CD4-positive, alpha-beta T cell treated with Interleukin-4 for 4 hours (primary cell): ENCODE measurements around the gene CATSPERD.

Experiments
- DNase-seq: peaks from one replicate; pipeline ENCODE4 v3.0.0-alpha.2; 2020

Gene CATSPERD, protein sequence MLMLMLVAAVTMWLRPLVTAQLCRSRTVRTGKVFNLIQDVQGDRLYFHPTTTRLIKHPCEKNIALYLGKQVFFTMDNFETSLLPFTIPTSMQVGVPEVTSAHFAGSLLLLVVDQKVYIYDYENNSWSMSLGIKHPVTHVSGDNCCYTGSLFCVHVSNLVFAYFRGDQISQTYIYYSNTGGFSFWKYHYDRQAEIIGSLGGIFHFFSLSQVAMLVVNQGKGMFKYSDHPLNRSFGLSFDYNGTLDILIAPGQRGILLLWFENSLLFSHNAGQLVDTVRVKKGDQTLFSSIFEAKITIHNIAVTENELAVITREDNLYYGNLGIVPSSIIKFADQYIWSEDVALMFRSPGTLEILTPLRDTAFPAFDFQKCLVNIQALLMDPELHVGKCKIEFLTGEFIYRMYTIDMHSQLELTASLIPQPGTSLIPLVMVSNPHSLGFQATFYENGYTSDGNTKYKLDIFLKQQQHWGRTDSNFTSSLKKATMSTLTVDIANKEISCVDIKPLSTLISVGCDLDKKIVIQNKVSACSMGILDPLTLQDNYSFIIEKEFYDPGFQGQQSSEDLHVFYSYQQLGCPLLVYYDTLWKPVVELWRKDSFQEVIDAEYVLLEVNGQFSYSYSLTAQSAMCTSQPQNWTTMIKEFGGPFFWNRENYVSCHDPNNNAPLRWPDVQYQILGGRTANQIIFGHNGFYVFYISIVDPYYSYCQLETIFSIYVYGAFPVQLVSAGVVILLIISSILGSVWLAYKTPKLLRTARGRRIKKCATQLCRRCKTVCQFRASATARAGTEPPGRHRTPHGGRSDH

DNA sequence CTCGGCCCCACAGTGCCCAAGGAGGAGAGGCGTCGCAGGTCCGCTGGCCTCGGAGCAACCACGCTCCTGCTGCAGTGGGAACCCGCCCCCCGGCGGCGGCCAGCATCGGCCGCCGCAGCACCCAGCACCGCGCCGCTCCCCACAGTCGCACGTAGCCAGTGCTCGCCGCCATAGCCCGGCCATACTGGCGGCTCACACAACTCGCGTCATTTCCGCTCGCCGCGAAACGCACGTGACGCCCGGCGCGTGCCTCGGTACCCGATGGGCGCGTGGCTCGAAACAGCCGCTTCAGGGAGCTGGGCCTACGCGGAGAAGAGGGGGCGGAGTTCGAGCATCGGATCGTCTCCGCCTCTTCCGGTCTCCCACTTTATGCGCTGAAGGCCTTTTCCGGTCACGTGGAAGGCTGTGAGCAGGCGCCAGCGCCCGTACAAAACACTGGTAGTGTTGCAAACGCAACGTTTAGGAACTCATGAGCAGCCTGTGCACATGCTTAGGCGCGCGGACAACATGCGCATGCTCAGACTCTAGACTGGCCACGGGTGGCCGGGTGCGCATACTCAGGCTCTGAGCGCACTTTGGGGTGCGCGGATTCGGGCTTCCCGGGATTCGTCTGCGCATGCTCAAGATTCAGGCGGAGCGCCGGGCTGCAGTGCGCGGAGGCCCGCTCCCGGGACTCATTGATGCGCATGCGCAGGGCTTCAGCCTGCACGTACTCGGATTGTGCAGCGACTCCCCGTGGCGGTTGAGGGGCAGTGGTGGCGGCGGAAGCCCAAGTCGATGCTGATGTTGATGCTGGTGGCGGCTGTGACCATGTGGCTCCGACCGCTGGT is at the start of gene CATSPERD, which contains the start of gene LONP1:
TSS of gene CATSPERD (plus strand) at position 677 of the 830 bp plus-strand sequence. CDS start at position 778, 101 bp downstream.
TSS of gene LONP1 (minus strand) at position 186 of the 830 bp plus-strand sequence. CDS start at position 172, 14 bp downstream.
- peak; percentile 98 for DNase-seq

- no peak for DNase-seq
These were observed 48.8 kb upstream of the CATSPERD start for GRCh38 chr19:5671600-5671999.

DNA sequence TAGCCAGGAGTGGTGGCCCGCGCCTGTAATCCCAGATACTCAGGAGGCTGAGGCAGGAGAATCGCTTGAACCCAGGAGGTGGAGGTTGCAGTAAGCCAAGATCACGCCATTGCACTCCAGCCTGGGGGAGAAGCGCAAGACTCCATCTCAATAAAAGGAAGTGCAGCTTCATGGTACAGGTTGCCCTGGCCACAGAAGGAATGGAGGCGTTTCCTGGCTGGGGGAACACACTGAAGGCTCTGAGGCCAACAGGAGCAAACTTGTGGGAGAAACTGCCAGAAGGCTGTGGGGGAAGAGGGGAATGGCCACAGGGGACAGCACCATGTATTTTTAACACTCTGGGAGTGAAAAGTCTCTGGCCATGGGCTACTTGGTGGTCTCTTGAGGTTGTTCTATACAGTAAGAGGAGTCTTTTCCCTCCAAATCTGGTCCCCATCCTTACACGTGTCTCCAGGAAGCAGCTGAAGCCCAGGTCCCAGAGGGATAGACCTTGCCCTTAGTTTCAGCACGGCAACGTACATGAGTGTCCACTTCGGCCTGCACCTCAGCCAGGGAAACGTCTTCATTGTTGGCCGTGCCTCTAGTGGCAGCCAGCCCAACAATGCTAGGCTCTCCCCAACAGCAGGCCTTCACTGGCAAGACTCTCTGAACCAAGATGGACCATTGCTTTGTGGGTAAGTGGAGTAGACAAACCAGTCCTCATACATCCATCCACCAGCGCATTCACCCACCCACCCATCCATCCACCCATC is 47.6 kb upstream of the CATSPERD start:
- DNase-seq, result no peak

DNA sequence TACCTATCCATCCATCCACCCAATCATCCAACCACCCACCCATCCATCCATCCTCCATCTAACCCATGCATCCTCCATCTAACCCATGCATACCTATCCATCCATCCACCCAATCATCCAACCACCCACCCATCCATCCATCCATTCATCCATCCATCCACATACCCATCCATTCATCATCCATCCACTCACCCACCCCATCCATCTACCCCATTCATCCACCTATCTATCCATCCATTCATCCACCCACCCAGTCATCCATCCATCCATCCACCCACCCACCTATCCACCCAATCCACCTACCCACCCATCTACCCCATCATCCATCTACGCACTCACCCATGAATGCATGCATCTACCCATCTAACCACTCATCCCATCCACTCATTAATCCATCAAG is 46.7 kb upstream of the CATSPERD start:
- no peak for DNase-seq

- DNase-seq, result no peak
These were observed 45.7 kb upstream of the CATSPERD start for GRCh38 chr19:5674714-5675113.

GRCh38 chr19:5676105-5676771 is 44.2 kb upstream of the CATSPERD start:
- no peak for DNase-seq

DNA sequence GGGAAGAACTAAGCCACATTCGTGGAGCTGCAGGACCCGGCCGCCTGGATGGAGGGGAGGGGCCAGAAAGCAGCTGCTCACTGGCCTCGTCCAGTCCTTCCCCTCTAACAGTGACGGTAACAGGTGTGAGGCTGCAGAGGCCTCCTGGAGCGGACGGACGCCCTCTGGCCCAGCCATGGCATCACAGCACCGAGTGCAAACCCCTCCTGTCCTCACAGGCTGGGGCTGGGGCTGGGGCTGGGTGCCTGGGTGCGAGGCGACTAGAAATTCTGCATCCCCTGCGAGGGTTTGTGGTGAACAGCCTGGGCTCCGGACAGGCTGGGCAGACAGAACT is 43.7 kb upstream of the CATSPERD start:
- no peak for DNase-seq

- DNase-seq, result no peak
These were observed 43.3 kb upstream of the CATSPERD start for GRCh38 chr19:5677136-5677535.

- no peak for DNase-seq
These were observed 42.9 kb upstream of the CATSPERD start for GRCh38 chr19:5677580-5677979.

DNA sequence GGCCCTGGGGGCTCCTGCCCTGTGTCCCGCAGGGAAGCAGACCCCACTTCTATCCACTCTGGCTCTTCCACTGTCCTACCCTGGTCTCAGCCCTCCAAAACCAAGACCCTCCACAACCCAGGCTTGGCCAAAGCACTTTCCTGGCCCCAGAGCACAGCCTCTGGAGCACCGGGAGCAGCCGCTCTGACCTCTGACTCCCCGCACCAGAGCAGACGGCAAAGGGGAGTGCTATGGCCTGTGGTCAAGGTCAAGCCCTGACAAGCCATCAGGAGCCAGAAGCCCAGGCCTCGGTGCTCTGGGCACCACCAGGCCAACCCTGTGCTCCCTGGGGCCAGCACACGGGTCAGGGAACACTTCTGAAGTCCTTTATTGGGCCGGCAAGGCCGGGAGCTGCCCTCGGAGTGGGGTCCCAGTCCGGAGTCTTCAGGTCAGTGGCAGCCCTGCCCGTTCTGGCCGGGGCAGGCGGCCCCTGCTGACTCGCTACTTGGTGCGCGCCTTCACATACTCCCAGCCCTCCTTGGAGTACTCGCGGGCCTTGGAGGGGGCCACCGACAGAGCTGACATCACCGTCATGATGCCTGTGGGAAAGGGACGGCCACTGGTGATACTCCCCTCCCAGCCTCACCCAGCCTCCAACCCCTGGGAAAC is 42.2 kb upstream of the CATSPERD start:
- DNase-seq, result no peak

GRCh38 chr19:5679289-5680083 is 41.0 kb upstream of the CATSPERD start:
- DNase-seq, result no peak

GRCh38 chr19:5680084-5680436 is 40.4 kb upstream of the CATSPERD start:
- no peak for DNase-seq

DNA sequence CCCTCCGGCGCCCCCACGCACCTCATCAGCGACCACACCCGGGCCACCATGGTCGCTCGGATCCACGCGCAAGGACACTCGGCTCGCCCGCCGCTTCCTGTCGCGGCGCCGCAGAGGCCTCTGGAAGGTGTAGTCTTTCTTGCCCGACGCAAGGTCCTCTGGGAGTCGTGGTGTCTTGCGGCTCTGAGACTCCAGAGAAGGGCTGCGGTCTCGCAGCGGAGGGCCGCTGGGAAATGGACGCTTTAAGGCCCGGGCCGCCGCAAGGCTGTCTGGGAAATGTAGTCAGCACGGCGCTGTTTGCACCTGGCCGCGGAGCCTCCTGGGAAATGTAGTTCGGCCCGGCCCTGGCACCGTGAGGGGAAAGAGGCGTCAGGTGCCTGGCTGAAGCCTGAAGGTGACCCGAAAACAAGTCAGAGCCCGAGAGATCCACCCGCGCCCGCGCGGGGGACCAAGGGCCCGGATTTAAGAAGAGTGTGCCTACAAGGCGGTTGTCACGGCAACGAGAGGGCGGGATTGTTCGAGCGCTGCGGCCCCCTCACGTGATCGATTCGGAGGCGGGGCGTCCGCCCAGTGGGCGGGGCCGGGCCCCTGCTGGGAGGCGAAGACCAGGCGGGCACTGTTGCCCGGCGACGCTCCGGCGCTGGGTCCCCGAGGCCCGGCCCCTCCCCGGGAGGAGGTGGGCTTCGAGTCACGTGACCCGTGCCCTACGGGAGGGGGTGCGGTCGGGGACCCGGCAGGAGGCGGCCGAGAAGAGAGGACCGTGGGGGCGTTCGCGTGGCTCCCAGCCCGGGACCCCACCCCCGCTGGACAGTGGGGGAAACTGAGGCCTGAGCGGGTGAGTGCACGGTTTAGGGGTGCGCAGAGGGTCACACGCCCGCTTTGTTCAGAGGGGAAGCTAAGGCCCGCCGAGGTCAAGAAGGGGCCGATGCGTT is 39.7 kb upstream of the CATSPERD start, which contains the start of the genes HSD11B1L and MICOS13:
TSS of gene HSD11B1L (plus strand) at position 591 of the 932 bp plus-strand sequence. CDS start 3,806 bp downstream, outside the sequence.
TSS of gene MICOS13 (minus strand) at position 80 of the 932 bp plus-strand sequence. CDS start at position 50, 30 bp downstream.
- DNase-seq, result peak; percentile 99

- no peak for DNase-seq
These were observed 38.9 kb upstream of the CATSPERD start for GRCh38 chr19:5681391-5682106.

- DNase-seq, result no peak
These were observed 38.3 kb upstream of the CATSPERD start for GRCh38 chr19:5682107-5682482.

- no peak for DNase-seq
These were observed 37.1 kb upstream of the CATSPERD start for GRCh38 chr19:5683177-5683886.

- DNase-seq, result no peak
These were observed 35.6 kb upstream of the CATSPERD start for GRCh38 chr19:5684694-5685430.
